ENCODE measurements around the gene GRIA2. TPM values are rescaled to one million over a fixed set of nuclear protein-coding genes. Genes with fewer than 3 reads are reported as not detected.

The GRIA2 gene
- polyA plus RNA-seq, 3 donors: not detected

- peaks cover 0 to 2% (median 1%) of the 10 kb centered on the region in 3 donors for H3K27me3 Mint-ChIP-seq (ENCODE audit: low read depth in 3 of 3)
- H3K27me3 ChIP-seq (ENCODE audit: control insufficient read depth in 2 of 2, insufficient read depth in 2 of 2, low read length in 2 of 2): no peaks in the 10 kb centered on the region
- no peak overlapping the region for H3K27ac ChIP-seq (ENCODE audit: low read depth in 1 of 2, low read length in 2 of 2)
- 72% methylated on average over 11 of the region's 17 CpGs for WGBS (ENCODE audit: insufficient coverage)
- peaks cover 0 to 3% of the 10 kb centered on the region in 2 donors for H3K9me3 ChIP-seq (replicated peaks in 1 of 2; ENCODE audit: control insufficient read depth in 1 of 2, insufficient read depth in 1 of 2, low read length in 2 of 2)
- H3K27ac Mint-ChIP-seq: no peak overlapping the region
- peak; percentile 5 to 26 (median 16) for DNase-seq
- intact Hi-C loops (cut with micrococcal nuclease): no loop called here
- H3K9me3 Mint-ChIP-seq: peaks cover 0 to 6% (median 3%) of the 10 kb centered on the region in 7 donors
- H3K9ac ChIP-seq (ENCODE audit: insufficient read depth, low read length, poor library complexity, severe bottlenecking): no peak overlapping the region
- no peak overlapping the region for H3K4me3 Mint-ChIP-seq
- H3K4me3 ChIP-seq (replicated peaks in 1 of 3; ENCODE audit: low read depth in 2 of 3, low read length in 3 of 3): no peak overlapping the region
- H3K4me2 ChIP-seq (replicated peaks; ENCODE audit: extremely low read depth, low read length, poor library complexity, severe bottlenecking): no peak overlapping the region
- TF ChIP-seq CTCF (IDR thresholded peaks at IDR 0.05): peak; percentile 82
- no peaks in the 10 kb centered on the region for H4K20me1 ChIP-seq (ENCODE audit: insufficient read depth, low read length)
- H3K79me2 ChIP-seq (ENCODE audit: insufficient read depth, low read length): no peaks in the 10 kb centered on the region
- H3K36me3 ChIP-seq (replicated peaks in 1 of 2; ENCODE audit: control insufficient read depth in 1 of 2, insufficient read depth in 2 of 2, low read length in 2 of 2): no peaks in the 10 kb centered on the region
- H2AFZ ChIP-seq (ENCODE audit: insufficient read depth, low read depth, low read length, poor library complexity, severe bottlenecking): no peak overlapping the region
- no peaks in the 10 kb centered on the region for H3K4me1 ChIP-seq (ENCODE audit: control insufficient read depth in 1 of 2, insufficient read depth in 2 of 2, low read length in 2 of 2)
- H3K36me3 Mint-ChIP-seq: no peaks in the 10 kb centered on the region
- no peaks in the 10 kb centered on the region for H3K4me1 Mint-ChIP-seq
Measured at GRCh38 chr4:157204634-157205244, 15.8 kb upstream of the GRIA2 start.

- peaks cover 3 to 26% of the 10 kb centered on the region in 2 donors for H3K9me3 ChIP-seq (replicated peaks in 1 of 2; ENCODE audit: control insufficient read depth in 1 of 2, insufficient read depth in 1 of 2, low read length in 2 of 2)
- peak; percentile 35 for TF ChIP-seq CTCF (IDR thresholded peaks at IDR 0.05)
- no peak overlapping the region for H3K27ac ChIP-seq (ENCODE audit: low read depth in 1 of 2, low read length in 2 of 2)
- no peaks in the 10 kb centered on the region for H4K20me1 ChIP-seq (ENCODE audit: insufficient read depth, low read length)
- peaks cover 35 to 55% (median 38%) of the 10 kb centered on the region in 3 donors for H3K27me3 Mint-ChIP-seq (ENCODE audit: low read depth in 3 of 3)
- H3K79me2 ChIP-seq (ENCODE audit: insufficient read depth, low read length): no peaks in the 10 kb centered on the region
- H3K4me1 Mint-ChIP-seq: peaks cover 8% of the 10 kb centered on the region
- peaks cover 0 to 12% (median 6%) of the 10 kb centered on the region in 7 donors for H3K9me3 Mint-ChIP-seq
- no peak overlapping the region for H3K4me2 ChIP-seq (replicated peaks; ENCODE audit: extremely low read depth, low read length, poor library complexity, severe bottlenecking)
- H2AFZ ChIP-seq (ENCODE audit: insufficient read depth, low read depth, low read length, poor library complexity, severe bottlenecking): no peak overlapping the region
- H3K4me1 ChIP-seq (ENCODE audit: control insufficient read depth in 1 of 2, insufficient read depth in 2 of 2, low read length in 2 of 2): no peaks in the 10 kb centered on the region
- H3K36me3 ChIP-seq (replicated peaks in 1 of 2; ENCODE audit: control insufficient read depth in 1 of 2, insufficient read depth in 2 of 2, low read length in 2 of 2): no peaks in the 10 kb centered on the region
- H3K4me3 Mint-ChIP-seq: no peak overlapping the region
- H3K27me3 ChIP-seq (ENCODE audit: control insufficient read depth in 2 of 2, insufficient read depth in 2 of 2, low read length in 2 of 2): peaks cover 31 to 40% of the 10 kb centered on the region in 2 donors
- H3K9ac ChIP-seq (ENCODE audit: insufficient read depth, low read length, poor library complexity, severe bottlenecking): no peak overlapping the region
- no peak for DNase-seq
- WGBS (ENCODE audit: insufficient coverage): no CpG with 5 or more reads among the region's 3 CpGs
- intact Hi-C loops (cut with micrococcal nuclease): loop anchor here in 1 of 2 donors (5.0 kb wide), 1 partner anchor 755 kb away; no protein-coding TSS in a partner anchor
- H3K36me3 Mint-ChIP-seq: peaks cover 0 to 7% of the 10 kb centered on the region in 2 donors
- no peak overlapping the region for H3K4me3 ChIP-seq (replicated peaks in 1 of 3; ENCODE audit: low read depth in 2 of 3, low read length in 3 of 3)
- no peak overlapping the region for H3K27ac Mint-ChIP-seq
Measured at GRCh38 chr4:157217708-157218107, 2.8 kb upstream of the GRIA2 start.
